CD4-positive, alpha-beta T cell treated with Interleukin-12 subunit alpha and Interleukin-12 subunit beta, for 1 hour (primary cell): ENCODE measurements around the gene AAGAB.

Experiments used
- DNase-seq: peaks from one replicate; pipeline ENCODE4 v3.0.0-alpha.2; 2020

The AAGAB gene

GRCh38 chr15:67186688-67187087 lies 67.8 kb downstream of the AAGAB start:
- DNase-seq, result no peak

- DNase-seq, result no peak
Observed at GRCh38 chr15:67186226-67186649, 68.2 kb downstream of the AAGAB start.

- DNase-seq, result peak; percentile 9
Observed at GRCh38 chr15:67185621-67186225, 68.7 kb downstream of the AAGAB start.

GRCh38 chr15:67185051-67185450 lies 69.4 kb downstream of the AAGAB start:
- DNase-seq, result no peak

GRCh38 chr15:67184208-67184925 lies 70.1 kb downstream of the AAGAB start:
- DNase-seq, result no peak

GRCh38 chr15:67183443-67184169 lies 70.9 kb downstream of the AAGAB start:
- no peak for DNase-seq

- peak; percentile 17 for DNase-seq
Observed at GRCh38 chr15:67181221-67181639, 73.2 kb downstream of the AAGAB start.

- DNase-seq, result no peak
Observed at GRCh38 chr15:67180514-67181191, 73.8 kb downstream of the AAGAB start.

- DNase-seq, result no peak
Observed at GRCh38 chr15:67180035-67180434, 74.4 kb downstream of the AAGAB start.

- no peak for DNase-seq
Observed at GRCh38 chr15:67179411-67179995, 75.0 kb downstream of the AAGAB start.

GRCh38 chr15:67178569-67179210 lies 75.8 kb downstream of the AAGAB start:
- DNase-seq, result no peak

GRCh38 chr15:67177752-67178151 lies 76.7 kb downstream of the AAGAB start:
- no peak for DNase-seq

GRCh38 chr15:67176195-67176971 lies 78.1 kb downstream of the AAGAB start:
- no peak for DNase-seq

- DNase-seq, result peak; percentile 31
Observed at GRCh38 chr15:67175643-67176071, 78.8 kb downstream of the AAGAB start.

- DNase-seq, result no peak
Observed at GRCh38 chr15:67174864-67175573, 79.4 kb downstream of the AAGAB start.

- no peak for DNase-seq
Observed at GRCh38 chr15:67174446-67174845, 80.0 kb downstream of the AAGAB start.

GRCh38 chr15:67173786-67174185 lies 80.7 kb downstream of the AAGAB start:
- DNase-seq, result no peak

- DNase-seq, result no peak
Observed at GRCh38 chr15:67173005-67173404, 81.5 kb downstream of the AAGAB start.

GRCh38 chr15:67172172-67172571 lies 82.3 kb downstream of the AAGAB start:
- DNase-seq, result no peak

- no peak for DNase-seq
Observed at GRCh38 chr15:67171471-67171870, 83.0 kb downstream of the AAGAB start.
